NT2/D1 (cell line): Measurements from ENCODE around the gene KCNJ12.

Source experiments
- SUZ12 ChIP-seq: IDR thresholded peaks from 2 replicates; pipeline ENCODE4 v1.6.1; 2011; ENCODE audit not compliant: insufficient read length, insufficient read depth; ENCODE audit errors: extremely low read depth
- YY1 ChIP-seq: IDR thresholded peaks from 2 replicates; pipeline ENCODE4 v1.6.1; 2011; ENCODE audit not compliant: insufficient read length, insufficient read depth
- ZNF274 ChIP-seq: IDR thresholded peaks from 2 replicates; pipeline ENCODE4 v1.6.1; 2011; ENCODE audit warnings: mild to moderate bottlenecking, low read depth, low read length

- TF ChIP-seq ZNF274 (no peak), SUZ12 (no peak), YY1 (no peak)
These were observed 18.1 kb downstream of the KCNJ12 start for GRCh38 chr17:21394265-21394664.
